ENCODE data around the gene PTGIS. TPM values are rescaled to one million over a fixed set of nuclear protein-coding genes. Genes with fewer than 3 reads are reported as not detected.

Gene PTGIS
- total RNA-seq, 2 experiments from 2014 or later: 1.5 to 1.6 TPM

DNA sequence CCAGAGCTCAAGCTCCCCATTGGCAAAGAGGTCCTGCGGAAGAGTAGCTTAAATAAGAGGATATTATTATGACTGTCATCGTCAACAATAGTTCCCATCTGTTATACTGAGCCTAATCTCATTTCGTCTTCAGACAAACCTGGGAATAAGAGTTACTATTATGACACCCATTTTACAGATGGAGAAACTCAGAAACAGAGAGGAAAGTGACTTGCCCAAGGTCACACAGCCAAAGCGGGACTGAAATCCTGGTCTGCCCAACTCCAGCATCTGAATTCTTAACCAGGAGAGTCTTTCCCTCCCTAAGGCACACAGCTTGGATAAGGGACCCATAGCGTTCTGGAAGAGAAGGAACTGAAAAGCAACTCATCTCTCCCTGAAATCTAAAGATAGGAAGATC is 23.4 kb downstream of the PTGIS start:
- Mint-ChIP-seq H3K4me3 (no peak overlapping the region), H3K4me1 (ENCODE audit: low read depth) (peaks cover 16% of the 10 kb centered on the region), H3K27ac (no peak overlapping the region), H3K27me3 (peaks cover 3% of the 10 kb centered on the region), H3K9me3 (peaks cover 7% of the 10 kb centered on the region), H3K36me3 (ENCODE audit: low read depth) (peaks cover 6% of the 10 kb centered on the region)
- ATAC-seq (no peak), DNase-seq (no peak)
- intact Hi-C loops (cut with micrococcal nuclease): no loop called here
- POLR2A ChIA-PET: interaction anchor here (0.7 to 1.0 kb wide), 2 partner anchors 10 to 52 kb away, joined by 3 read pairs; no protein-coding TSS in a partner anchor
- CTCF ChIA-PET: interaction anchor here (0.6 to 18.4 kb wide), 10 partner anchors 8 to 344 kb away, joined by 3 to 438 read pairs (median 4); no protein-coding TSS in a partner anchor
- TF ChIP-seq, protein P1, sequence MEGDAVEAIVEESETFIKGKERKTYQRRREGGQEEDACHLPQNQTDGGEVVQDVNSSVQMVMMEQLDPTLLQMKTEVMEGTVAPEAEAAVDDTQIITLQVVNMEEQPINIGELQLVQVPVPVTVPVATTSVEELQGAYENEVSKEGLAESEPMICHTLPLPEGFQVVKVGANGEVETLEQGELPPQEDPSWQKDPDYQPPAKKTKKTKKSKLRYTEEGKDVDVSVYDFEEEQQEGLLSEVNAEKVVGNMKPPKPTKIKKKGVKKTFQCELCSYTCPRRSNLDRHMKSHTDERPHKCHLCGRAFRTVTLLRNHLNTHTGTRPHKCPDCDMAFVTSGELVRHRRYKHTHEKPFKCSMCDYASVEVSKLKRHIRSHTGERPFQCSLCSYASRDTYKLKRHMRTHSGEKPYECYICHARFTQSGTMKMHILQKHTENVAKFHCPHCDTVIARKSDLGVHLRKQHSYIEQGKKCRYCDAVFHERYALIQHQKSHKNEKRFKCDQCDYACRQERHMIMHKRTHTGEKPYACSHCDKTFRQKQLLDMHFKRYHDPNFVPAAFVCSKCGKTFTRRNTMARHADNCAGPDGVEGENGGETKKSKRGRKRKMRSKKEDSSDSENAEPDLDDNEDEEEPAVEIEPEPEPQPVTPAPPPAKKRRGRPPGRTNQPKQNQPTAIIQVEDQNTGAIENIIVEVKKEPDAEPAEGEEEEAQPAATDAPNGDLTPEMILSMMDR (IDR thresholded peaks at IDR 0.05): no peak

DNA sequence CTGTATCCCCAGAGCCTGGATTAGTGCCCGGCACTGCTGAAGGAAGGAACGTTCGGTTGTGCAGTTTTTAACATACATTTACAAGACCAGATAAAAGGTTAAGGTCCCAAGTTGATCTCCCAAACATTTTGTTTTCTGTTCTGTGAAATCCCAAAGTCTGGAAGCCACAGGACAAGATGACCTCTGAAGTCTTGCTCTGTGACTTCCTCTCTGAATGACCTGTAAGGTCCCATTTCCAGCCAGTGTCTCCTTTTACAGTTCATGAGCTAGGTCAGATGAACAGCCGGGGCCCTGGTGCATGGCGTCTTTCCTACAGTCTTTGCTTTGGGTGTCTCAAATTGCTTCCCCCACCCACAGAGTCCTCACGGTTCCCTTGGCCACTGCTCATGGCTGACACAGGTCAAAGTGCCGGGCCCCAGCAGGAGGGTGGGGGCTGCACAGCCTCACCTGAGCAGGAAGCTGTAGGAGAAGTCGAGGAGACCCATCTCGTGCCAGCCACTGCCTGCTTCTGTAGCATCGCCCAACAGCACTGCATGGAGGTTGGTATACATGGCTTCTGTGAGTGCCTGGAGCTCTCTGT is 24.0 kb downstream of the PTGIS start:
- peaks cover 16% of the 10 kb centered on the region for H3K4me1 Mint-ChIP-seq (ENCODE audit: low read depth)
- H3K36me3 Mint-ChIP-seq (ENCODE audit: low read depth): peaks cover 6% of the 10 kb centered on the region
- peaks cover 10% of the 10 kb centered on the region for H3K9me3 Mint-ChIP-seq
- intact Hi-C loops (cut with micrococcal nuclease): loop anchor here (2.0 kb wide), 1 partner anchor 59 kb away; no protein-coding TSS in a partner anchor
- peaks cover 6% of the 10 kb centered on the region for H3K27me3 Mint-ChIP-seq
- ChIA-PET CTCF (interaction anchor here (0.6 to 18.4 kb wide), 10 partner anchors 8 to 344 kb away, joined by 3 to 438 read pairs (median 4); no protein-coding TSS in a partner anchor), POLR2A (interaction anchor here (1.5 to 2.8 kb wide), 2 partner anchors 12 to 52 kb away, joined by 7 to 12 read pairs; no protein-coding TSS in a partner anchor)
- TF ChIP-seq, protein P1 (IDR thresholded peaks at IDR 0.05): no peak
- H3K27ac Mint-ChIP-seq: no peak overlapping the region
- H3K4me3 Mint-ChIP-seq: no peak overlapping the region
- no peak for DNase-seq
- ATAC-seq: no peak

DNA sequence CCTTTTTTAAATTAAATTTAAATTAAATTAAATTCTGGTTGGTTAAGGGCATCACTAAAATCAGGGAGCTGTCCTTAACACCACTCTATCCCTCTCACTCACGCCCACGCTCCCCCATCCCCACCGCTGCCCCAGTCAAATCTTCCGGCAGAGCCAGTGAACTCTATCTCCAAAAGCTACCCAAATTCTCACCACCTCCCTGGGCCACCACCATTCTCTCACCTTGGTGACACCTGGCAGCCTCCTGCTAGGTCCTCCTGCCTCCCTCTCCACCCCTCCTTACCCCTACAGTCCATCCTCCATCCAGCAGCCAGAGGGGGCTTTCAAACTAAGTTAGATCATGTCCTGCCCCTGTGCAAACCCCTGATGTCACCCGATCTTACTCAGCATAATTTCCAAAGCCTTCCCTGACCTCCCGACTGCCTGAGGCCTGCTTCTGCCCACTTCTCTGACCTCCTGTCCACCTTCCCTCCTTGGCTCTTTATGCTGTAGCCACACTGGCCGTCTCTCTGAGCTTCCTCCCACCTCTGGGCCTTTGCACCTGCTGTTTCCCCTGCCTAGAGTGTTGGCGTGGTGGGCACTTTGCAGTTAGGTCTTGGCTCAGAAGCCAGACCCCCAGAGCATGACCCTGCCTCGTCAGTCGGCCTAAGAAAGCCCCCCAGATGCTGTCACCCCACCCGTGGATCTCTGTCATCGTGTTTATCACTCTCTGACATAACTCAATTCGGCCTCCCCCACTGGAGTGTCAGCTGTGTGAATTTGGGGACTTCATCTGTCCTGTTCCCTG is 24.7 kb downstream of the PTGIS start:
- Mint-ChIP-seq H3K4me3 (no peak overlapping the region), H3K9me3 (peaks cover 10% of the 10 kb centered on the region), H3K36me3 (ENCODE audit: low read depth) (peaks cover 6% of the 10 kb centered on the region), H3K27ac (no peak overlapping the region), H3K27me3 (peaks cover 7% of the 10 kb centered on the region), H3K4me1 (ENCODE audit: low read depth) (peaks cover 16% of the 10 kb centered on the region)
- DNase-seq: no peak
- TF ChIP-seq, protein P1 (IDR thresholded peaks at IDR 0.05): no peak
- intact Hi-C loops (cut with micrococcal nuclease): loop anchor here (2.0 kb wide), 1 partner anchor 60 kb away; no protein-coding TSS in a partner anchor
- ChIA-PET CTCF (interaction anchor here (0.7 to 18.4 kb wide), 8 partner anchors 9 to 303 kb away, joined by 3 to 438 read pairs (median 5); no protein-coding TSS in a partner anchor), POLR2A (interaction anchor here (1.5 to 2.9 kb wide), 5 partner anchors 13 to 66 kb away, joined by 5 to 12 read pairs (median 7); no protein-coding TSS in a partner anchor)
- no peak for ATAC-seq

DNA sequence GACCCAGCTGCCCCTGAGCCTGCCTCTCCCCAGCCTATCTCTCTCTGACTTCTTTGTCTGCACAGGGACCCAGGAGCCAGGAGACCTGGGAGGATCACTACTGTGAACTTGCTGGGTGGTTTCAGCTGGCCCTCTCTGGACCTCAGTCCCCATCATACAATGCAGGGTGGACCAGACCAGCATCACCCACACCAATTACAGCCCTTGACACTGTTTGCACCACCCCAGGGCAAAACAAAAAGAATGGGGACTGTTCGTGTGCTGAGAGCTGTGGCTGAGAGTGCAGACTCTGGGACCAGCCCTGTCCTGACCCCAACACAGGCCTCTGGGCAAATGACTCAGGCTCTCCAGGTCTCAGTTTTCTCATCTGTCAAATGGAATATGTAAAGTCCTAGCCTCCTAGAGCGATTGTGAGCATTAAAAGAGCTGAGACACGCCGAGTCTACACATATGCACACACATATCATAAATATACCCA is 25.4 kb downstream of the PTGIS start:
- Mint-ChIP-seq H3K27me3 (peaks cover 10% of the 10 kb centered on the region), H3K36me3 (ENCODE audit: low read depth) (peaks cover 6% of the 10 kb centered on the region), H3K4me1 (ENCODE audit: low read depth) (peaks cover 16% of the 10 kb centered on the region), H3K27ac (peak overlapping the region; percentile 88), H3K4me3 (no peak overlapping the region), H3K9me3 (peaks cover 10% of the 10 kb centered on the region)
- ATAC-seq (peak; percentile 12), DNase-seq (no peak)
- intact Hi-C loops (cut with micrococcal nuclease): loop anchor here (2.0 kb wide), 1 partner anchor 60 kb away; no protein-coding TSS in a partner anchor
- TF ChIP-seq, protein P1 (IDR thresholded peaks at IDR 0.05): no peak
- CTCF ChIA-PET: interaction anchor here (0.7 to 18.4 kb wide), 20 partner anchors 9 to 304 kb away, joined by 3 to 438 read pairs (median 6); no protein-coding TSS in a partner anchor
- POLR2A ChIA-PET: interaction anchor here (1.5 to 2.9 kb wide), 5 partner anchors 13 to 67 kb away, joined by 5 to 12 read pairs (median 7); no protein-coding TSS in a partner anchor

Data from activated CD8-positive, alpha-beta T cell treated with anti-CD3 and anti-CD28 coated beads for 36 hours (primary cell).